A673 (cell line): Measurements from ENCODE around the gene NUBP1.

ENCODE experiments used
- EZH2 ChIP-seq: fragments of 200-600 bp; sonication (generic); IDR thresholded peaks from 2 replicates; pipeline ENCODE4 v1.6.1; 2017; ENCODE audit warnings: borderline replicate concordance, low read depth, mild to moderate bottlenecking, mixed read lengths, antibody characterized with exemption, low read length; ENCODE audit not compliant: poor library complexity, severe bottlenecking
- TF ChIP-seq, protein P1 (sequence below): fragments of 300-800, 200-600 bp; sonication (generic); conservative IDR thresholded peaks from 2 replicates; pipeline ENCODE4 v1.5.1; 2017; ENCODE audit warnings: low read depth, mild to moderate bottlenecking, antibody characterized with exemption, low read length, moderate library complexity, mixed read lengths

DNA sequence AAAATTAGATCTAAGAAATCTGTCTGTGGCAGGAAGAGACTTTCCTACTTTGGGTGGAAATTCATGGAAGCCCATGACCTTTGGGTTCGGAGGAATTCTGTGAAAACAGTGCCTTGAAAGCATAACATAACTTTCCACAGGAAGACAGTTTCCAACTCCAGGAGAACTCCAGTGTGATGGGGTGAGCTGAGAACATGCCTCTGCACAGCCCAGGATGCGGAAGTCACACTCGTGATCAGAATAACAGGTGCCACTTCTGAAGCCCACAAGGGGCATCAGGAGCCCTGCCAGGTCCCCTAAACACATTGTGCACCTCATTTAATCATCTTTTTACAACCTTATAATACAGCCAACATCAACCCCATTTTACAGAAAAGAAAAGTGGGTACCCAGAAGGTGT lies 65.2 kb downstream of the NUBP1 start:
- TF ChIP-seq, protein P1, sequence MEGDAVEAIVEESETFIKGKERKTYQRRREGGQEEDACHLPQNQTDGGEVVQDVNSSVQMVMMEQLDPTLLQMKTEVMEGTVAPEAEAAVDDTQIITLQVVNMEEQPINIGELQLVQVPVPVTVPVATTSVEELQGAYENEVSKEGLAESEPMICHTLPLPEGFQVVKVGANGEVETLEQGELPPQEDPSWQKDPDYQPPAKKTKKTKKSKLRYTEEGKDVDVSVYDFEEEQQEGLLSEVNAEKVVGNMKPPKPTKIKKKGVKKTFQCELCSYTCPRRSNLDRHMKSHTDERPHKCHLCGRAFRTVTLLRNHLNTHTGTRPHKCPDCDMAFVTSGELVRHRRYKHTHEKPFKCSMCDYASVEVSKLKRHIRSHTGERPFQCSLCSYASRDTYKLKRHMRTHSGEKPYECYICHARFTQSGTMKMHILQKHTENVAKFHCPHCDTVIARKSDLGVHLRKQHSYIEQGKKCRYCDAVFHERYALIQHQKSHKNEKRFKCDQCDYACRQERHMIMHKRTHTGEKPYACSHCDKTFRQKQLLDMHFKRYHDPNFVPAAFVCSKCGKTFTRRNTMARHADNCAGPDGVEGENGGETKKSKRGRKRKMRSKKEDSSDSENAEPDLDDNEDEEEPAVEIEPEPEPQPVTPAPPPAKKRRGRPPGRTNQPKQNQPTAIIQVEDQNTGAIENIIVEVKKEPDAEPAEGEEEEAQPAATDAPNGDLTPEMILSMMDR, result no peak
- no peak for TF ChIP-seq EZH2
